ENCODE results near the gene STAP2.
"Not testable (repeated sequence)": the region's sequence is repeated elsewhere in the genome, so short reads cannot be mapped to it uniquely, and the experiment has no call there.

The STAP2 gene

DNA sequence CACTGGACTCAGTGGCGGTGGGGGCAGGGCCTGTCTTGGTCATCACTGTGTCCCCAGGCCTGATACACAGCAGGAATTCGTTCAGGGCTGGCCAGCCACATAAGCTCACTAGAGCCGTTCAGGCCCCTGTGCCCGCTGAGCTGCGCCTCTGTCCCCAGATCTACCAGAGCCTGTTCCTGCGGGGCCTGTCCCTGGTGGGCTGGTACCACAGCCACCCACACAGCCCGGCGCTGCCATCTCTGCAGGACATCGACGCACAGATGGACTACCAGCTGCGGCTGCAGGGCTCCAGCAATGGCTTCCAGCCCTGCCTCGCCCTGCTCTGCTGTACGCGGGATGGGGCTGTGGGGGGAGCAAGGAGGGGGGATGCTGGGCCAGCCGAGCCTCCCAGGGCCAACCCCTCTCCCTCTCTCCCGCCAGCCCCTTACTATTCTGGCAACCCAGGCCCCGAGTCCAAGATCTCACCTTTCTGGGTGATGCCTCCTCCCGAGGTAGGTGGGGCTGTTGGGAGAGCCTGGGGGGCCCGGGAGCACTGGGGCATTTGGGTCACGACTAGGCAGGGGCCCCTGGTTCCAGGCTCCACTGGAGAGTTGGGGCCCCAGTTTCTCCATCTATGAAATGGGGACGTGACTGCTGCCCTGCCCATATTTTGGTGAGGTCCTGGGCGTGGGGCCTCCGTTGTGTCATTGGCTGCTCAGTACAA lies 18.6 kb upstream of the STAP2 start:
- DNase-seq, result no peak

DNA sequence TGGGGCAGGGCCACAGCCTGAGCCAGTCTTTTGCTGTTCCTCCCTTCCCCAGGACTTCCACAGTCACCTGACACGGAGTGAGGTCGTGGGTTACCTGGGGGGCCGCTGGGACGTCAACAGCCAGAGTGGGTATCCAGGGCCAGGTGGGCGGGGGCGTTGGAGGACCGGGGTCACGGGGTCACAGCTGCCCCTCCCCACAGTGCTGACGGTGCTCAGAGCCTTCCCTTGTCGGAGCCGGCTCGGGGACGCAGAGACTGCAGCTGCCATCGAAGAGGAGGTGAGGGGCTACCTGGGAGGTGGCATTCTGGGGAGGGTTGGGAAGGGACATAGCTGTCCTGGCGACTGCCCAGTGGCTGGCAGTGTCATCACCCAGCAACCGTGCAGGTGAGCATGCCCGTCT lies 16.3 kb upstream of the STAP2 start:
- no peak for DNase-seq

- no peak for DNase-seq
Measured at GRCh38 chr19:4354282-4354681, 15.7 kb upstream of the STAP2 start.

GRCh38 chr19:4352701-4353121 lies 14.1 kb upstream of the STAP2 start:
- peak; percentile 52 for DNase-seq

DNA sequence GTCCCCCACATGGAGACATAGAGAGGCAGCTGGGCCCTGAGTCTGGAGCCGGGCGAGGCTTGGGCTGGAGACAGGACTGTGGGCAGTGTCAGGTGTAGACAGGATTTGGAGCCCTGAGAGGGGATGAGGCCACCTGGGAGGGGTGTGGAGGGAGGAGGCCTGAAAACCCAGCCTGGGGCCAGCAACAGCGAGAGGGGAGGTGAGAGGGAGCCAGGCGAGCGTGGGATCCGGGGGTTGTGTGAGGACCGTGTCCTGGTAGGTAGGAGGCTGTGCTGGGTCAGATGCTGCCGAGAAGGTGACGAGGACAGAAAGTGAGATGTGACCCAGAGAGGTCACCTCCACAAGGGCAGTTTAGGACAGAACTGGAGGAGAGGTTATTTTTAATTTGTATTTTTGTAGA lies 12.1 kb upstream of the STAP2 start:
- no peak for DNase-seq

DNA sequence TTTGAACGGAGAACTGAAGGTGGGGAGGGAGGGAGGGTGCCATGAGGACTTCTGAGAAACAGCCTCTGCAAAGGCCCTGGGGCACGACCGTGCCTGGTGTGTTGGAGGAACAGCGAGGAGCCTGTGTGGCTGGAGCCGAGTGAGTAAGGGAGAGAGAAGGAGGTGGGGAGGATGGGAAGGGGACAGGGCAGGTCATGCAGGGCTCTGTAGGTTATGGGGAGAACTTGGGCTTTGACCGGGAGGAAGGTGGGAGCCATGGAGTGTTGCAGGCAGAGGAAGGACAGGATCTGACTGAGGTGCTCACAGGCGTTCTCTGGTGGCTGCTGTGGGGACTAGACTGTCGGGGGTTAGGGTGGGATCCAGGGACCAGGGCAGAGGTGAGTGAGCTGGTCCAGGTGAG lies 11.5 kb upstream of the STAP2 start:
- DNase-seq, result no peak

- not testable (repeated sequence) for DNase-seq
Measured at GRCh38 chr19:4349225-4349624, 10.6 kb upstream of the STAP2 start.

- no peak for DNase-seq
Measured at GRCh38 chr19:4347521-4347920, 8.9 kb upstream of the STAP2 start.

DNA sequence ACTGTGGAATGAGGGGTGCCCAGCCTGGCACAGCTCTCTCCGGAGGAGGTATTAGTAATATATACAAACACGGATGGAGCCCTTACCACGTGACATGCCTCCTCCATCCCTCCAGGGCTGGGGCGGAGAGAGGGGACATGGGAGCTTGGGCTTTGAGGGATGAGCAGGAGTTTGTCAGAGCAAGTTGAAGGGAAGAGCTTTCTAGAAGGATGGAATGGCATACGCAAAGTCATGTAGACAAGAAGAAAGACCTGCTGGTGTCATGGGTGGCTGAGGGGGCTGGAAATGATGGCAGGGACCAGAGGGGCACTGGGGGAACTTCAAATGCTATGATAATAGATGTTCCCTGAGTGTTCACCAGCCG lies 7.4 kb upstream of the STAP2 start:
- no peak for DNase-seq

DNA sequence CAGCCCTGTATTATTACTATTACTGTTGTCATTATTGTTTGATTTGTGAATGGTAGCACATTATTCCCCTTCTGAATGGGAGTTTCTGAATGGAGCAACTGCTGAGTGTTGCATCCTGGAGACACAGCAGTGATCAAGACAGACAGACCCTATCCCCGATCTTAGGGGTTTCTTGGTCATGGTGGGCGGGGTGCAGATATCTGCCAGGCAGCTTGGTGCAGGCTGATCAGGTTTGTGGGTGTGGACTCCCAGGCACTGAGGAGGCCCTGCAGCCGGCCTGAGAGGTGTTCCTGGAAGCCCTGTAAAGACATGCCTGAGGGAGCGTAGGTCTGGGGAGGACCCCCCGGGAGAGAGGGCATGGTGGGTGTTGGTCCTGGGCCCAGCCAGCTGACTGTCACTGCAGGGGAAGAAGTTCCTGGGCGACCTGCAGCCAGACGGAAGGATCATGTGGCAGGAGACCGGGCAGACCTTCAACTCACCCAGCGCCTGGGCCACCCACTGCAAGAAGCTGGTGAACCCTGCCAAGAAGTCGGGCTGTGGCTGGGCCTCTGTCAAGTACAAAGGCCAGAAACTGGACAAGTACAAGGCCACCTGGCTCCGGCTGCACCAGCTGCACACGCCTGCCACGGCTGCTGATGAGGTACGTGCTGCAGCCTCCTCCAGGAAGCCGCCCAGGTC lies 6.9 kb upstream of the STAP2 start:
- DNase-seq, result no peak

GRCh38 chr19:4343370-4344307 lies 5.0 kb upstream of the STAP2 start, which contains the start of gene MPND:
TSS of gene MPND (plus strand) at chr19:4343562. CDS start at chr19:4343594, 32 bp downstream.
- peak; percentile 80 for DNase-seq

DNA sequence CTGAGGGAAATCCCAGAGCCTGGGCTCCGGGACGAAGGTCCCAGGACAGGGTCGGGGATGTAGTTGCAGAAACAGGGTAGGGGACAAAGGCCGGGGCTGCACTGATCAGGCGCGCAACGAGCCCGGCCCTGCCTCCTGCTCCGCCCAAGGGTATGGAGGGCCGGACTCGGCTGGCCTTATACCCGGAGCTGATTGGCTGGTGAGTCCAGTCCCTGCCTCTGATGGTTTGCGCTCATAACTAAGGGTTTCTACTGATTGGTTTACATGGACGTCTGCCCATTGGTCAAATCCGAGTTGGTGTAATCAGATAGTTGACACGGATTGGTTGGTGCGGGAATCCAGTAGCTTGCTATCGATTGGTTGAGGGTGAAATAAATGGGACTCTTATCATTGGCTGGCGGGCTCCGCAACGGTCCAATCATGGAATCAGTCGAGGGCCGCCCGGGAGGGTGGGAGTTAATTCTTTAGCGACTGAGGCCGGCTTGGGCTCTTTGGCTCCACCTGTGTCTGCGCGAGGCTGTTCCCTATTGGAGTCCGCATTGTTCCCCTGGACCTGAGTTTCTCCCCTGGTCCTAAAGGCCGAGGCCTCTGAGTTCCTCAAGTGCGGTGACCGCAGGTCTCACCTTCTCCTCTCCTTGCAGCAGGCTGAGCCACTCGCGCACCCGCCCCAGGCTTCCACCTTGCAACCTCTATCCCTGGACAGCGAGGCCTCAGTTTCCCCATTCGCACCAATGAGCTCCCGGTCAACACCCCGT lies 4.2 kb upstream of the STAP2 start:
- peak; percentile 100 for DNase-seq

DNA sequence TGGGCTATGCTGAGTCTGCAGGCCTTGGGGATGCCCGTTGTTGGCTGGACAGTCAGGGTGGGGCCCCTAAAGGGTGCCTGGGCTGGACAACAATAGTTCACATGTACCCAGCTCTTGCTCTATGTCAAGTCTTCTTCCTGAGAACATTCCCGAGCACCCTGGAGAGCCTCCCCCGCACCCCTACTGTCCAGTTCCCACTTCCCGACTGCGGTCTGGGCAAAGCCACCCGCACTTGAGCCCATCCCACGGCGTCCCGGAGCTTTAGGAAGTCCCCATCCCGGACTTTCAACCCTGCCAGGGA lies 3.6 kb upstream of the STAP2 start:
- DNase-seq, result no peak

DNA sequence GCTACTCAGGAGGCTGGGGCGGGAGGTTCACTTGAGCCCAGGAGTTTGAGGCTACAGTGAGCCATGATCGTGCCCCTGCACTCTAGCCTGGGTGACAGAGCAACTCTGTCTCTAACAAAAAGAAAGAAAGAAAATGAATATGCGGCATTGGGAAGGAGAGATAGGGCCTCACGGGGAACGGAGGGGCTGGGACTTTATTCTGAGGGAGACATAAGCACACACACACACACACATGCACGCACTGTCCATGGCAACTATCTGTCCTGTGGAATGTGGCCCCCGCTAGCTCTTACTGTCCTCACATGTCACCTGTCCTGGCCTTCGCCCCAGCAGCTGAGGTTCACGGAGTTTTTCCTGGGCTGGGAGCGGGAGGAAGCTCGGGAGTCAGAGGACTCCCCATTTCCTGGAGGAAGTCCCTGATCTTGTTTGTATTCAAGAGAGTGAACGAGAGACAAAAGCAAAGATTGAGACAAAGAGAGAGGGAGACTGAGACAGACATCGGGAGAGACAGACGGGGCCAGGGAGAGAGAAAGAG lies 654 bp downstream of the STAP2 start:
- peak; percentile 15 for DNase-seq

DNA sequence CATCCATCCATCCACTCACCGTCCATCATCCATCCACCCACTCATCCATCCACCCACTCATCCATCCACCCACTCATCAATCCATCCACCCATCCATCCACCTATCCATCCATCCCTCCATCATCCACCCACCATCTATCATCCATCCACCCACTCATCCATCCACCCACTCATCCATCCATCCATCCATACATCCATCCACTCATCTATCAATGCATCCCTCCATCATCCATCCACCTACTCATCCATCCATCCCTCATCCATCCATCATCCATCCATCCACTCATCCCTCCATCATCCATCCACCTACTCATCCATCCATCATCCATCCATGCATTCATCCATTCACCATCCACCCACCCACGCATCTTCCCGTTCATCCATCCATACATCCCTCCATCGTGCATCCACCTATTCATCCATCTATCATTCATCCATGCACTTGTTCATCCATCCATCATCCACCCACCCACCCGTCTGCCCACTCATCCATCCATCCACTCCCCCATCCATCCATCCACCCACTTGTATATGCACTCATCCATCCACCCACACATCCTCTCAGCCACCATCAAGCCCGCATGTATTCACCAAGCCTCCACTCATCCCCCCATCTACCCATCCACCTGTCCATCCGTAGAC lies 3.6 kb downstream of the STAP2 start:
- DNase-seq, result no peak

GRCh38 chr19:4329858-4330257 lies 8.8 kb downstream of the STAP2 start:
- DNase-seq, result no peak

GRCh38 chr19:4328991-4329681 lies 9.5 kb downstream of the STAP2 start:
- not testable (repeated sequence) for DNase-seq

DNA sequence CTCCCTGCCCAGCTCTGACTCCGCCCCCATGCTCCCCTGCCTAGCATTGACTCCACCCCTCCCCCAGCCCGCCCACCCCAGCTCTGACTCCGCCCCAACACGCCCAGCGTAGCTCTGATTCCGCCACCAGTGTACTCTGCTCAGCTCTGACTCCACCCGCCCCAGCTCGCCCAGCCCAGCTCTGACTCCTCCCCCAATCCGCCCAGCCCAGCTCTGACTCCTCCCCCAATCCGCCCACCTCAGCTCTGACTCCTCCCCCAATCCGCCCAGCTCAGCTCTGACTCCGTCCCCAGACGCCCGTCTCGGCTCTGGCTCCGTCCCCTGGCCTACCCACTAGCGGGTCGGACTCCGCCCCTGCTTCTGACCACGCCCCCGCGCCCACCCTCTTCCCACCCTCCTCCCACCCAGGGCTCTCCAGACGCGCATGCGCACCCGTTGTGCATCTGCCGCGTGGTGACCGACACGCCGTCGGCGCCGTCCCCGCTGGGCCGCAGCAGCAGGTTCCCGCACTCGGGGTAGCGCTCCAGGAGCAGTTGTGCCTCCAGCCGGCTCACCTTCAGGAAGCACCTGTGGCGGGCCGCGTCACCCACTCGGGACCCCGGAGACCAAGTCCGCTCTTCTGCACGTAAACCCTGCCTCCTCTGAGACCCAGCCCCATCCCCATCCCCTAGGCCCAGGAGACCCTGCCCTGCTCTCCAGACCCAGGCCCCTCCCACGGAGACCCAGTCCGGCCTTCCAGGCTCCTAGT lies 10.2 kb downstream of the STAP2 start:
- peak; percentile 95 for DNase-seq

DNA sequence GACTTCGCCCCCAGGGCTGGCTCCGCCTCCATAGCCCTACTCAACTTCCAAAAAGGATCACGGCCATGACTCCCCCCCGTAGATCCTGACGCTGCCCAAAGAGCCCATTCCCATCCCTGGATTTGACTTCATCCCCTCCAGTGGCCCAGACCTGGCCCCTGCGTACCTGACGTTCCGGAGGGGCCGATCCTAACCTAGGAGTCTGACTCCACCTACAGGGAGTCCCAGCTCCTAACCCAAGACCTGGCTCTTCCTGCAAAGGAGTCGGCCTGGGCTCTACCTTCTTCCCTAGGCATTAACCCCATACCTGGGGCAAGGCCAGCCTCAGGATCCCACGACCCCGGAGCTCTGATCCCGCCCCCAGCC lies 10.8 kb downstream of the STAP2 start:
- DNase-seq, result no peak

DNA sequence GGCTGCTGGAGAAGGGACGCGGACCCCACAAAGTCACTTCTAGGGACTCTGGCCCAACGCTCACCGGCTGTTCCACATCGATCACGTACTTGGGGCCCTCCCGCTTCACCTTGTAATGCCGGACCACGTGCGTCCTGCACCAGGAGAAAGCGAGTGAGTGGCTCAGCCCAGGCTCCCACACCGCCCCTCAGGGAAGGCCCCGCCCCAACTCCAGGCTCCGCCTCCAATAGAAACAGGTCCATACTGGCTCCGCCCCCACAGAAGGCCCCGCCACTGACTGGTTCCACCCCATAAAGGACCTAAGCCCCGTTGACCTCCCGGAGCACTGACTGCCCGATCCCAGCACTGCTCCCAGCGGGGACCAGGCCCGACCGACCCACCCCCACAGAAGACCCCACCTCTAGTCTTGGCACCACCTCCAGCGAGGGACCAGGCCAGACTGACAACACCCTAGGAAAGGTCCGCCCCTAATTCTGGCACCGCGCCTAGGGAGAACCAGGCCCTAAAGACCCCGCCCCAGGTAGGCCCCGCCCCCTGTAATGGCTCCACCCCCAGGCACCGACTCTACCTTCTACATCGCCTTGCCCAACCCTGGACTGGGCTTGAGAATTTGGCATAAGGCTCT lies 11.3 kb downstream of the STAP2 start:
- DNase-seq, result peak; percentile 55

All from fibroblast of skin of right quadriceps (primary cell).